SW480 (cell line): Measurements from ENCODE around the gene ZDHHC16.
A peak's percentile ranks its signal among the peaks of the same experiment; 100 is the strongest.

Experiments used
- DNase-seq: peaks from one replicate; pipeline ENCODE4 v3.0.0-alpha.2; 2016; ENCODE audit warnings: low spot score

The ZDHHC16 gene

GRCh38 chr10:97479939-97480338, 34.0 kb downstream of the ZDHHC16 start:
- DNase-seq = no peak

- DNase-seq = no peak
Measured at GRCh38 chr10:97481071-97481470, 35.1 kb downstream of the ZDHHC16 start.

- DNase-seq = no peak
Measured at GRCh38 chr10:97482381-97482780, 36.4 kb downstream of the ZDHHC16 start.

GRCh38 chr10:97483506-97483905, 37.5 kb downstream of the ZDHHC16 start:
- no peak for DNase-seq

- no peak for DNase-seq
Measured at GRCh38 chr10:97483921-97484320, 37.9 kb downstream of the ZDHHC16 start.

GRCh38 chr10:97485647-97486281, 39.8 kb downstream of the ZDHHC16 start:
- no peak for DNase-seq

- no peak for DNase-seq
Measured at GRCh38 chr10:97490592-97490991, 44.6 kb downstream of the ZDHHC16 start.

- no peak for DNase-seq
Measured at GRCh38 chr10:97494151-97494550, 48.2 kb downstream of the ZDHHC16 start.

GRCh38 chr10:97494863-97495506, 49.0 kb downstream of the ZDHHC16 start:
- DNase-seq = no peak

GRCh38 chr10:97497572-97498075, 51.6 kb downstream of the ZDHHC16 start:
- DNase-seq = peak; percentile 82

GRCh38 chr10:97498076-97498840, 52.3 kb downstream of the ZDHHC16 start, which contains the start of gene MMS19:
Gene MMS19 (minus strand): TSS chr10:97498422. CDS start chr10:97498384, 38 bp downstream.
- peak; percentile 95 for DNase-seq

- DNase-seq = peak; percentile 18
Measured at GRCh38 chr10:97498841-97499560, 53.0 kb downstream of the ZDHHC16 start, which contains the start of gene UBTD1. Gene UBTD1 (plus strand): TSS chr10:97498924. CDS start chr10:97499204, 280 bp downstream.

- DNase-seq = no peak
Measured at GRCh38 chr10:97499561-97500296, 53.8 kb downstream of the ZDHHC16 start.

GRCh38 chr10:97500297-97500575, 54.3 kb downstream of the ZDHHC16 start:
- DNase-seq = no peak

GRCh38 chr10:97502916-97503315, 56.9 kb downstream of the ZDHHC16 start:
- no peak for DNase-seq

GRCh38 chr10:97503406-97503805, 57.4 kb downstream of the ZDHHC16 start:
- no peak for DNase-seq

GRCh38 chr10:97505152-97505551, 59.2 kb downstream of the ZDHHC16 start:
- DNase-seq = no peak

- DNase-seq = no peak
Measured at GRCh38 chr10:97506199-97506991, 60.4 kb downstream of the ZDHHC16 start.
